Cardiac fibroblast (primary cell): ENCODE results near the gene ITSN1.

Experiments used
- DNase-seq, 2 donors: peaks; one replicate each; pipeline versions ENCODE4 v3.0.0 to v3.0.0-alpha.2; 2010; ENCODE audit warnings: low read depth in 2 of 2
- H3K4me3 ChIP-seq, 2 donors: replicated peaks in 1 of 2; 1 replicate in 1 of 2; 2 replicates in 1 of 2; pipeline ENCODE4 v1.5.1; 2011; ENCODE audit warnings: low read depth in 2 of 2, low read length in 2 of 2, mild to moderate bottlenecking in 2 of 2, moderate library complexity in 1 of 2
- TF ChIP-seq, protein P1 (sequence below): IDR thresholded peaks from one replicate; pipeline ENCODE4 v1.5.1; 2011; ENCODE audit warnings: low read depth, mild to moderate bottlenecking, low read length, inconsistent platforms

ITSN1 gene

DNA sequence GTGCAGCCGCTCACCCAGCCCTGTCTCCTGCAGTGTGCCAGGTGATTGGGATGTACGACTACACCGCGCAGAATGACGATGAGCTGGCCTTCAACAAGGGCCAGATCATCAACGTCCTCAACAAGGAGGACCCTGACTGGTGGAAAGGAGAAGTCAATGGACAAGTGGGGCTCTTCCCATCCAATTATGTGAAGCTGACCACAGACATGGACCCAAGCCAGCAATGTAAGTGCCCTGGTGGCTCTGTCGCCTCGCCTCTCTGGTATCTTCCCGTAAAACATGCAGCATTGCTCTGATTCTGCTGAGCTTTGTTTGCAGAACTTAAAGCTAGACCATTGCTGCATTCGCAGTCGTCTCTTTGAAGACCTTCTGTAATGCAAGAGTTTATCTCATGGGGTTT is 194.1 kb downstream of the ITSN1 start:
- DNase-seq, result no peak
- no peak overlapping the region for H3K4me3 ChIP-seq
- TF ChIP-seq, protein P1, sequence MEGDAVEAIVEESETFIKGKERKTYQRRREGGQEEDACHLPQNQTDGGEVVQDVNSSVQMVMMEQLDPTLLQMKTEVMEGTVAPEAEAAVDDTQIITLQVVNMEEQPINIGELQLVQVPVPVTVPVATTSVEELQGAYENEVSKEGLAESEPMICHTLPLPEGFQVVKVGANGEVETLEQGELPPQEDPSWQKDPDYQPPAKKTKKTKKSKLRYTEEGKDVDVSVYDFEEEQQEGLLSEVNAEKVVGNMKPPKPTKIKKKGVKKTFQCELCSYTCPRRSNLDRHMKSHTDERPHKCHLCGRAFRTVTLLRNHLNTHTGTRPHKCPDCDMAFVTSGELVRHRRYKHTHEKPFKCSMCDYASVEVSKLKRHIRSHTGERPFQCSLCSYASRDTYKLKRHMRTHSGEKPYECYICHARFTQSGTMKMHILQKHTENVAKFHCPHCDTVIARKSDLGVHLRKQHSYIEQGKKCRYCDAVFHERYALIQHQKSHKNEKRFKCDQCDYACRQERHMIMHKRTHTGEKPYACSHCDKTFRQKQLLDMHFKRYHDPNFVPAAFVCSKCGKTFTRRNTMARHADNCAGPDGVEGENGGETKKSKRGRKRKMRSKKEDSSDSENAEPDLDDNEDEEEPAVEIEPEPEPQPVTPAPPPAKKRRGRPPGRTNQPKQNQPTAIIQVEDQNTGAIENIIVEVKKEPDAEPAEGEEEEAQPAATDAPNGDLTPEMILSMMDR, result no peak

DNA sequence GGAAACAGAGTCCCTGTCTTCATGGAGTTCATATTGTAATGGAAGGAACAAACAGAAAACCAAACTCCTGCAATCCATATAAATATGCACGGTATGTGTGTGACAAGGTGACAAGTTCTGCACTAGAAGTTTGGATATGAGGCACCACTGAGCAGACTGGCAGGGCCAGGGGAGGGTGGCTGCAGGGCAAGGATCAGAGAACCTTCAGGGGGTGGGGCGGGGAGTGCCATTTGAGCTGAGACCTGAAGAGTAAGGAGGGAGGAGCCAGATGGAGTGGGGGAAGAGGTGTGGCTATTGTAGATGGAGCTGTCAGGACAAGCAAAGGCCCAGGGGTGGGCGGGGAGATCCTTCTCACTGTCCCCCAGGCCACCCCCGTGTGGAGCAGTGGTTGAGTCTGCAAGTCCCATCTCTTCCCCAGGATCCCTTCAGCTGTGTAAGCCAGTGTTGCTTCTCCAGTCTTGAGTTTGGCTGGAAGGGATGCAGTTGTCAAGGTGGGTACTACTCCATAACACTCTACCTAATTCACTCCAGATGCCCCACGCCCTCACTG is 196.9 kb downstream of the ITSN1 start:
- TF ChIP-seq, protein P1, result no peak
- no peak overlapping the region for H3K4me3 ChIP-seq
- DNase-seq, result no peak

DNA sequence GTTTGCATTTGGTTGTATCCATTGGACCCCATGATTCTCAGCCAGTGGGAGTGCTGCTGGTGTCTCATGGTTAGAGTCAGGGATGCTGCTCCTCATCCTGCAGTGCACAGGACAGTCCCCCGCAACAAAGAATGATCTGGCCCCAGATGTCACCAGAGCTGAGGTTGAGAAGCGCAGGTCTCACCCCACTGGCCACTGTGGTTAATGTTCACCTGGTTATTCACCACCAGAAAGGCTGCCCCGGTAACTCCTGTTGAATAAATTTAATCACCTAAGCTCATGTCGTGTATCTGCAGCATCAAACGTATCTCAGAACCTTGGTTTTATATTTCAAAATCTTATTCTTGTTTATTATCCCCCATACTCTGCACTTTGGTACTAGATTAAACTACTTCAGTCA is 197.5 kb downstream of the ITSN1 start:
- H3K4me3 ChIP-seq, result no peak overlapping the region
- TF ChIP-seq, protein P1, result no peak
- DNase-seq, result no peak

DNA sequence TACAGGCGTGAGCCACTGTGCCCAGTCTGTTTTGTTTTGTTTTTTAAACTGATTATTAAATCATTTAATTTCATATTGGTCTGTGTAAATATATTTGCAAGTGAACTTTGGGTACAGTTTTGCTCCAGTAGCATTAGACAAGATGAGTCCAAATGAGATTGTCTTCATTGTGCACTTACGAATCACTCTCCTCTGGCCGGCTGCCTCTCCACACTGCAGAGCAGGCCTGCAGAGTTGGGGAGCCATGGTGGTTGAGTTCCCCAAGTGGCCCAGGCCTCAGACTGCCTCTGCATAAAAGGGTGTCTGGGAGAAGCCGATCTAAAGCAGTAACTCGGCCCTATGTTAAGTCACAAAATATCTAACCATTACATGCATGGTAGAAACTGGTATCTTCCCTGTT is 198.5 kb downstream of the ITSN1 start:
- DNase-seq, result no peak
- TF ChIP-seq, protein P1, result no peak
- H3K4me3 ChIP-seq, result no peak overlapping the region

DNA sequence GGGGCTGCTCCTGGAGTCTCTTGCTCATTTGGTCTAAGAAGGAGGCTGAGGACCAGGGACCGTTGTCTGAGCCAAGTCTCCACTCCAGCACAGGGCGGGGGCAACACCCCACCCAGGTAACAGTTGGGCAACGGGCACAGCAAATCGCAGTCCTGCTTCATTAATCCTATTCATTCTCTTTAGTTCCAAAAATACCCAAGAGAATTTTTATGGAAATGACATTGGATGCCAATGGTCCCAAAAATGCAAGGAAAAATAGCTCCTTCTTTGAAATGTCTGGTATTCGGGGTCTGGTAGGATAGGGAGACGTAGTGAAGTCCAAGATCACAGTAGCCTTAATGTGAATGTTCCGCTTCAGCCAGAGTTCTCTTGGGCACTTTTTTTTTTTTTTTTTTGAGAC is 199.3 kb downstream of the ITSN1 start:
- no peak overlapping the region for H3K4me3 ChIP-seq
- DNase-seq, result no peak
- TF ChIP-seq, protein P1, result no peak

DNA sequence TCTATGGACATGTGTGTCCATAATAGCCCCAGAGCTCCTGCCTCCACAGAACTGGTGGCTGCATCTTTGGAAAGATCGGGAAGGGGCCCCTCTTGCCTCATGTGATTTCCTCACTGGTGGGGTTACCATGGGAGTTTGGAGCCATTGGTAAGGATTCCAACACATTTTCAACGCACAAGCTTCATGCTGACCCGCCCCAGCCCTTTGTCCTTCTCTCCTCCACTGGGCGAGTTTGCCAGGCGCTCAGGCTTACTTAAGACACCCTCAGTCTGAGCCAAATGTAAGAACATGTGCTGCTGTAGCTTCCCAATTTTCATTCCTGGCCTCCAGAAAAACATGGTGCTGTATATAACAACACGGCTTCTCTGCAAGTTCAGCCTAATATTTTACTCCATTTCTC is 200.9 kb downstream of the ITSN1 start:
- no peak overlapping the region for H3K4me3 ChIP-seq
- TF ChIP-seq, protein P1, result no peak
- DNase-seq, result peak in 1 of 2 donors; percentile 19
